Adipocyte (in vitro differentiated cells): Measurements from ENCODE around the gene ASF1B.
"Not testable (repeated sequence)": the region's sequence is repeated elsewhere in the genome, so short reads cannot be mapped to it uniquely, and the experiment has no call there.

Source experiments
- DNase-seq: peaks from one replicate; pipeline ENCODE4 v3.0.0-alpha.2; 2015; ENCODE audit warnings: low read depth
- H3K27me3 ChIP-seq: replicated peaks from 2 replicates; pipeline ENCODE4 v1.7.0; 2013; ENCODE audit warnings: mild to moderate bottlenecking, low read length, moderate library complexity; ENCODE audit not compliant: control insufficient read depth, insufficient read depth
- H3K36me3 ChIP-seq: 2 replicates; pipeline ENCODE4 v1.7.0; 2013; ENCODE audit warnings: low read length, mild to moderate bottlenecking, moderate library complexity; ENCODE audit not compliant: control insufficient read depth, insufficient read depth, severe bottlenecking
- H3K4me1 ChIP-seq: 2 replicates; pipeline ENCODE4 v1.7.0; 2013; ENCODE audit warnings: mild to moderate bottlenecking, low read length, moderate library complexity; ENCODE audit not compliant: control insufficient read depth, insufficient read depth
- H3K4me3 ChIP-seq: 2 replicates; pipeline ENCODE4 v1.7.0; 2013; ENCODE audit warnings: mild to moderate bottlenecking, low read length, moderate library complexity
- H3K9ac ChIP-seq: 2 replicates; pipeline ENCODE4 v1.7.0; 2013; ENCODE audit warnings: mild to moderate bottlenecking, low read length, moderate library complexity
- H3K9me3 ChIP-seq: 2 replicates; pipeline ENCODE4 v1.7.0; 2013; ENCODE audit warnings: mild to moderate bottlenecking, low read length, moderate library complexity; ENCODE audit not compliant: control insufficient read depth

The ASF1B gene

GRCh38 chr19:14147797-14148605 lies 11.6 kb upstream of the ASF1B start:
- Histone ChIP-seq H3K27me3 (no peaks in the 10 kb centered on the region), H3K4me1 (peaks cover 28% of the 10 kb centered on the region), H3K9ac (peak overlapping the region; percentile 70), H3K9me3 (no peaks in the 10 kb centered on the region), H3K36me3 (peaks cover 8% of the 10 kb centered on the region), H3K4me3 (no peak overlapping the region)
- DNase-seq: peak; percentile 79

DNA sequence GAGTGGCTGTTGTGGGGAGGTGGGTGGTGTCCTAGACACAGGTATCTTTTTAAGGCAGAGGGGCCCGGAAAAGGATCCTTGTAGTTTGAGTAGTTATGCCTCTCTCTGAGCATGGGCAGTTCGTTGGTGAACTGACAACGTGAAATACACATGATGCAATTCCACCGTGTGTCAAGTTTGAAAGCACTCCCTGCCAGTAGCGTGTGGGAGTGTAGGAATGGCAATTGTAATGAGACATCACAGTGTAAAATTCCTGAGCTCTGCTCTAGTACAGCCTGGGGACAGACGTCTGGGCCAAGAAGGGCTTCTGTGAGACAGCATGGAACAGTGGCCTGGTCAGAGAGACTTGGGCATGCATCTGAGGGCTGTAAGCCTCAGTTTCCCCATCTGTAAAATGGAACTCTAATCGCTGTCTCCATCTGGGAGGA lies 10.4 kb upstream of the ASF1B start:
- peak; percentile 86 for DNase-seq
- no peaks in the 10 kb centered on the region for H3K9me3 ChIP-seq
- H3K36me3 ChIP-seq: no peaks in the 10 kb centered on the region
- H3K4me1 ChIP-seq: peaks cover 28% of the 10 kb centered on the region
- no peaks in the 10 kb centered on the region for H3K27me3 ChIP-seq
- H3K4me3 ChIP-seq: no peak overlapping the region
- peak overlapping the region; percentile 46 for H3K9ac ChIP-seq

DNA sequence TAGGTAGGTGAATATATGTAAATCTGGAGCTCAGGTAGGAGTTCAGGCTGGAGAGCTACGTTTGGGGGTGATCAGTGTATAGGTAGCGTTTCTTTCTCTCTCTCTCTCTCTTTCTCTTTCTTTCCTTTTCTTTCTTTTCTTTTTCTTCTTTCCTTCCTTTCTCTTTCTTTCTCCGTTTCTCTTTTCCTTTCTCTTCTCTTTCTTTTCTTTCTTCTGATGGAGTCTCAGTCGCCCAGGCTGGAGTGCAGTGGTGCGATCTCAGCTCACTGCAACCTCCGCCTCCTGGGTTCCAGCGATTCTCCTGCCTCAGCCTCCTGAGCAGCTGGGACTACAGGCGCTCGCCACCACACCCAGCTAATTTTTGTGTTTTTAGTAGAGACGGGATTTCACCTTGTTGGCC lies 9.8 kb upstream of the ASF1B start:
- H3K27me3 ChIP-seq, H3K9me3 ChIP-seq, DNase-seq, H3K9ac ChIP-seq, H3K36me3 ChIP-seq, H3K4me3 ChIP-seq: not testable (repeated sequence)
- peaks cover 28% of the 10 kb centered on the region for H3K4me1 ChIP-seq

DNA sequence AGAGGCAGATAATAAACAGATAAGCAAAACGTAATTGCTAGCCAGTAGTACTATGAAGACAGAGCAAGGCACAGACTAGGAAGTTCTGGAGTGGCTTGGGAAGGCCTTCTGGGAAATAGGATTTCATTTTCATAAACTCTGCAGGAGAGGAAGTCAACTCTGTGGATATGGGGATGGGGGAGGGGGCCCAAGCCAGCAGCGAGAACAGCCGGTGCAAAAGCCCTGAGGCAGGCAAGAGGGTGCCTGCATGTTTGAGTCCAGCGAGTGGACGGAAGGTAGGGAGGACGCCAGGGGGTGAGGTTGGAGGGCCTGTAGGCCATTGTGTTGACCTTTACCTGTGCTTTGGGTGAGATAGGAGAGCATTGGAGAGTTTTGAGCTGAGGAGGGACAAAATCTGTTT lies 9.0 kb upstream of the ASF1B start:
- no peaks in the 10 kb centered on the region for H3K9me3 ChIP-seq
- no peak overlapping the region for H3K4me3 ChIP-seq
- peaks cover 28% of the 10 kb centered on the region for H3K4me1 ChIP-seq
- no peaks in the 10 kb centered on the region for H3K27me3 ChIP-seq
- no peak overlapping the region for H3K9ac ChIP-seq
- H3K36me3 ChIP-seq: no peaks in the 10 kb centered on the region
- DNase-seq: no peak

DNA sequence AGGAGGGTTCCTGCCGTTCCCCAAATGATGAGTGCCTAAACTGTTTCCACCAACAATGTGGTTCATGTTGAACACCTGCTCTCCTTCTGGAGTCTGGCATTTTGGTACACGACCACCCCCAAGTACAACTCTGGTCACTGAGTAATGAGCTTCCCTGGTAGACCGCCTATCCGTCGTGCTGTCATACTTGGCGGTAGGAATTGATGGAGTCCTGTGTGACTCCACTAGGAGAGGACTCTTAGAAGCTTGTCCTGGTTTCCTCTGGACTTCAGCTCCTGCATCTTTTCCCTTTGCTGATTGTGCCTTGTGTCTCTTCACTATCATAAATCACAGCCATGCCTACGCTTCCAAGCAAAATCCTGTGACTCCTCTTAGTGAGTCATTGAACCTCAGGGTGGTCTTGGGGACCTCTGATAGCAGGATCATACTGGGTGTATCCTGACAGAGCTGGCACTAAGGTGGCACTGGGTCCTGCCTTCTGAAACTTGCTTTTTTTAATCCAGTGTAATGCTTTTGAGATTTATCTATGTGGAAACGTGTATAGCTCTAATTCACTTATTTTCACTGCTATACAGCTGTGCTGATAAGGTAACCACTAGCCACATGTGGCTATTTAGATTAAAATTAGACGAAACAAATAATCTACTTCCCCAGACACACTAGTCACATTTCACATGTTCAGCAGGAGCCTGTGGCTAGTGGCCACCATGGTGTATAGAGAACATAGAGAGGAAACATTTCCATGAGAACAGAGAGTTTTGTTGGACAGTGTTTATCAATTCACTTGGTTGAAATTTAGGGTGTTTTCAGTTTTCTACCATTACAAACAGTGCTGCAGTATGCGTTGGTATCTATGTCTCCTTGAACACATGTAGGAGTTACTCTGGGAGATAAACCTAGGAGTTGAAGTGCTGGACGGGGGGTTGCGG lies 6.1 kb upstream of the ASF1B start:
- Histone ChIP-seq H3K4me1 (peaks cover 20% of the 10 kb centered on the region), H3K9me3 (no peaks in the 10 kb centered on the region), H3K27me3 (no peaks in the 10 kb centered on the region), H3K9ac (no peak overlapping the region), H3K4me3 (no peak overlapping the region), H3K36me3 (no peaks in the 10 kb centered on the region)
- no peak for DNase-seq

GRCh38 chr19:14141041-14141440 lies 4.7 kb upstream of the ASF1B start:
- no peaks in the 10 kb centered on the region for H3K9me3 ChIP-seq
- H3K27me3 ChIP-seq: no peaks in the 10 kb centered on the region
- H3K4me1 ChIP-seq: peaks cover 10% of the 10 kb centered on the region
- no peak overlapping the region for H3K4me3 ChIP-seq
- no peak for DNase-seq
- no peak overlapping the region for H3K9ac ChIP-seq
- H3K36me3 ChIP-seq: no peaks in the 10 kb centered on the region

DNA sequence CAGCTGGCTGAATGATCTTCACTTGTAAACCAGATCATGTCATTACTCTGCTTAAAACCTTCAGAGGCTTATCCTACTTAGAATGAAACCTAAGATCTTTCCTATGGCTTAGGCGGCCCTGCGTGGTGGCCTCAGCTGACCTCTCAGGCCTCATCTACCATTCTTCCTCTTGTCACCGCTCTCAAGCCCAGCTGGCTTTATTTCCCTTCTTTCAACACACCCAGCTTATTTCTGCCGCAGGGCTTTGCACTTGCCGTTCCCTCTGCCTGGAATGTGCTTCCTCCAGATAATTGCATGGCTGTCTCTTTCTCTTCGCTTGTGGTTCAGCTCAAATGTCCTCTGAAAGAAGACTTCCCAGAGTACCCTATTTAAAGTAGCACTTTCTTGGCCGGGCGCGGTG lies 3.6 kb upstream of the ASF1B start:
- peak; percentile 66 for DNase-seq
- no peaks in the 10 kb centered on the region for H3K9me3 ChIP-seq

GRCh38 chr19:14138576-14139265 lies 2.3 kb upstream of the ASF1B start:
- Histone ChIP-seq H3K36me3 (no peaks in the 10 kb centered on the region), H3K27me3 (no peaks in the 10 kb centered on the region), H3K9me3 (no peaks in the 10 kb centered on the region), H3K4me1 (peaks cover 10% of the 10 kb centered on the region), H3K9ac (peak overlapping the region; percentile 88), H3K4me3 (no peak overlapping the region)
- peak; percentile 56 for DNase-seq

More for the DNA sequence above, 3.6 kb upstream of the ASF1B start:
- Histone ChIP-seq H3K4me1 (peaks cover 10% of the 10 kb centered on the region), H3K9ac (no peak overlapping the region), H3K36me3 (no peaks in the 10 kb centered on the region), H3K27me3 (no peaks in the 10 kb centered on the region), H3K4me3 (no peak overlapping the region)

GRCh38 chr19:14135985-14136508 lies 342 bp downstream of the ASF1B start:
- no peak for DNase-seq
- Histone ChIP-seq H3K27me3 (no peaks in the 10 kb centered on the region), H3K9ac (peak overlapping the region; percentile 48), H3K9me3 (no peaks in the 10 kb centered on the region), H3K4me3 (peak overlapping the region; percentile 84), H3K36me3 (no peaks in the 10 kb centered on the region), H3K4me1 (peaks cover 10% of the 10 kb centered on the region)

DNA sequence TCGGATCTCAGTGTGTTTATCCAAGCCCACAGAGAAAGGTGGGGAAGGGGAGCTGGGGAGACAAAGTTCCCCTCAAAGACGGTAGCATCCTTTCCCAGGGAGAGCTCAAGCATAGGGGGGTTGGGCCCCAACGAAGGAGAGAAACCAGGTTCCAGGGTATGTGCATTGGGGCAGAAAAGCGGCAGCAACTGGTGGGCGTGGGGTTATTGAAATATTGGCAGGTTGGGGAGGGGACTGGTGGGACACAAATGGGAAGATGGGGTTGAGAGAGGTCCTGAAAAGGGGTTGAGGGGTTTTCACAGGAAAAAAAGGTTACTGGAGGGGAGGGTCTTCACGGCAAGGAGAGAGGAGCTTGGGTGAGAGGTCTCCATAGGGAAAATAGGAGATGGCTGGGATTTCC lies 1.0 kb downstream of the ASF1B start:
- Histone ChIP-seq H3K9me3 (no peaks in the 10 kb centered on the region), H3K9ac (no peak overlapping the region), H3K4me3 (no peak overlapping the region), H3K36me3 (no peaks in the 10 kb centered on the region), H3K4me1 (peaks cover 10% of the 10 kb centered on the region), H3K27me3 (no peaks in the 10 kb centered on the region)
- DNase-seq: no peak
